GM18526 (cell line): Measurements from ENCODE around the gene CMSS1.

Experiments used
- POLR2A ChIP-seq: IDR thresholded peaks from 3 replicates; pipeline ENCODE4 v1.6.1; 2011; ENCODE audit not compliant: insufficient read length; ENCODE audit errors: extremely low read depth

CMSS1 gene

DNA sequence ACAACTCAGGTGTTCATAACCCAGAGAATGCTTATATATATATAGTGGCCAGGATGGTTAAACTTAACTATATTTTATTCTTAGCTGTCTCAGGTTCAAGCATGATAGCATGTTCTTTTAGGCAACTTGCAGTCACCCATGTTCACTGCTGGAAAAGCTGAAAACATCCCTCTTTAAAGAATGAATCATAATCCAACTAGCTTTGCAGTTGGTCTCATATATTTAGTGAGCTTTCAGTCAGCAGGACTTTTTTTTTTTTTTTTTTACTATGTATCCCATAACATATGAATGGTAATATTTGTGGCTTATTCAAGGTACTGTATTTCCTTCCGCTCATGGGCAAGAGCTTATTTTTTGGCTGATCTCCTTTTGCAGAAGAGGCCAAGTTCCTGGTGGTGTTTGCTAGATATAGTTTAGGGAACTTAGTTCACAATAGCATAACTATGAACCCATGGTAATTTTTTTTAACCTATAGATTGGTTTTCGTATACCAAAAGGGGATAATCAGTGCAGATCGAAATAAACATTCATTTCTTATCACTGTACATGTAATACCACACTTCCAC is 77.6 kb downstream of the CMSS1 start:
- TF ChIP-seq POLR2A = no peak

DNA sequence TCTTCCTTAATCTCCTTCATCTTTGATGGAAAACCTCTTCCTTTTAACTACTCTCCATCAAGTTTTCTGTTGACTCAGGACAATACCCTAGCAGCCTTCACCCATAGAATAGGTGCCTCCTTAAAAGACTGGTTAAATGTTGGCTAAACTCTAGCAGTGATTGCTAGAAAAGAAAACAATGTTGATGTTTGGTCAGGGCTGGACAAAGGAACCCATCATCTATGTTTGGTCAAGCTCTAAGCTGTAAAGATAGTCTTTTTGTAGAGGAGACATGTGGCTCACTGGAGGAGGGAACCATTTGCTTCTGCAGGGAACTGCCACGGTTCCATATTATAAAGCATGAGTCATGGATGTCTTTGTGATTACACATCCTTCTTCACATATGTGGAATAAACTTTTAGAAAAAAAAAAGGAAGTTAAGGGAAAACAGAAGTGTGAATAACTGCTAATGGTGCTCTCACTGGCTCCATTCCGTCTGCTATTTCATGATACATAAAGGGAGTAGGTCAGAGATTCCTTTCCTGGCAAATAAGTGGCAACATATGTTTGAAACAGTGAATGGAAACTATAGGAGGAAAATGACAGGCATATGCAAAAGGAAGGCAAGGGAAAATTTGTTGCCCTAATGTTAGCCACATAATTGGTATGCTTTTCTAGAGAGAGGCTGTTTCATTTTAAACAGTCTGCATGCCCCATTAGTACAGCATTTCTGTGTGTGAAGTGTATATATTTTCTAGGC is 78.2 kb downstream of the CMSS1 start:
- TF ChIP-seq POLR2A = no peak

DNA sequence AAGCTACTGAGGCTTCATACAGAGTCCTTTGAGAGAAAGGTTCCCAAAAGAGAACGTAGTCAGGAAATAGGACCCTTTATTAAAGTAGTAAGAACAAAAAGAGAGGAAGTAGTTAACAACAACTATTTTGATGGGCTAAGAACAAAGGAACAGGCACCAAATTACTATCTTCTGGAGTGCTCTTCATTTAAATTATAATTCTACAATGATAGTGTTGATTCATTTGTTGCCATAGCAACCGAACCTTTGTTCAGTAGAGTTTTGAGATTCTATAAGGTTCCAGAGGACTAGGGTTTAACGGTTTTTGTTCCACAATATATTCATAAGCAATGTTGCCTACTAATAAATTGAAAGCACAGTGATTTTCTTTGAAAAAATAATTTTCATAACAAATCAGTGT is 78.8 kb downstream of the CMSS1 start:
- TF ChIP-seq POLR2A = no peak

DNA sequence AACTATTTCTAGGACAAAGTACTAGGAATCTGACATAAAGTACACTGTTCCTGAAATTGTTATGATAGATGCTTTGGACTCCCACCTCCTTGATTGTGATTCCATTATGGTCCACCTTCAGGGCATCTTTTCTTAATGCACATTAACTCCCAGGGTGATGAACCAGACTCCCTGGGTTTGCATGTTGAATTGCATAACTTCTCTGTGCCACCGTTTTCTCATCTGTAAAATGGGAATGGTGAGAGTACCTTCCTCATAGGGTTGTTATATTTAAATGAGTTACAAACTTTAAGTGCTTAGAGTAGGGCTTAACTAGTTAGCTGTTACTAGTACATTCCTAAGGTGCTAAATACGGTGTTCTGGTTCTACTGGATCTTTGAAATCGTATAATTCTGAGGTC is 81.9 kb downstream of the CMSS1 start:
- no peak for TF ChIP-seq POLR2A

DNA sequence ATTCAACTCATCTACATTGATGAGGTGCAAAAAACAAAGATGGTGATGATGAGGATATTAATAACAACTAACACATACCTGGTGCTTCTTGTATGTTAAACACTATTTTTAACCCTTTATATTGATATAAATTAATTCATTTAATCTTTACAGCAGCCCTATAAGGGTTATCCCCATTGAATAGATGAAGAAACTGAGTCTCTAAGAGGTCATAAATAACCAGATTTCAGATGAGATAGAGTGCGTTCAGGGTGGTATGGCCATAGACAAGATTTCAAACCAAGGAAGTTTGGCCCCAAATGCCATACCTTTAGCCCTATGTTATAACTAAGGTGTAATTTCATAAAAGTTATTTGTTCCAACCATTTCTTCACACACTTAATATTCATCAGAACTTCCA is 82.6 kb downstream of the CMSS1 start:
- no peak for TF ChIP-seq POLR2A

DNA sequence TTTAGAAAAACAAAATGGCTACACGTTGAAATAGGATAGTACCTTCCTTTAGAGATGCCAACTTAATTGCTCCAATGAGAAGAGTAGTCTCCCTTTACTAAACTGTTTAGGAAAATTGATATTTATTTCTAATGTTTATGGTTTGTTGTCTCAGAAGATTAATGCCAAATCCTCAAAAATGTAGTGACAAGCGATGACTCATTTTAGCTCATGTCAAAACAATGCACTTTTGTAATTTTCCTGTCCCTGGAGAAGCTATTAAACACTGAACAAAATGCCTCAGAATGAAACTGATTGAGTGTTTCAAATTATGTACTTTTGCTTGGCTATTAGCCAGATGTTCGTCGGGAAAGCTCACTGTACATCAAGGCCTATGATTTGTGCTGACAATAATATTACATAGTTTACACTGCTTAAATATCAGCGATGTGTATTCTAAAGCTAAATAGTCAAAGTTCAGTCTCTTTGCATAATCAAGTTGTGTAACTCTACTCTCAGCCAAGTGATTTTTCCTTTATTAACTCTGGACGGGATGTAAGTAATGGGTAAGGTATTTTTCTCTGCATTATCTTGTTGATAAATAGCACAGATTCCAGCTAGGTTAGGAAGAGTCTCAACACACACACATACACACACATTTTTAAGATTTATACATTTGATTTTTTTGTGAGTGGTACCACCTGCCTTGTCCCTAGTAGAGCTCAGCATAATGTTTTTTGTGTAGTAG is 83.7 kb downstream of the CMSS1 start:
- TF ChIP-seq POLR2A = no peak

DNA sequence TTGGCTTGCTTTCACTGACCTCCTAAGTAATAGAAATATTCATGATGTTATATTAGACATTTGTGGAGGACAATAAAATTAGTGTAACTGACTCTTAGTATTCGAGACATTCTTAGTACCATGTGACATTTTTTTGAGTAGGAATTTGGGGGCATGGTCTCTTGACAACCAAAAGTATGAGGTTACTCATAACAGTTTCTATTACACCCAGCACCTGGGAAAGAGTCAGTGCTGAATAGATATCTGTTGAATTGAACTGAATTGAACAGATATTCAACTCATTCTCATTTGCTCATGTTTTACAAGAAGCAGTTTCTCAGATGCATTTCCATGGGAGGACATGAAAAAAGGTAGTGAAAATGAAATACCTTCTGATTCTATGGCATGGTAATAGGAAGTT is 84.4 kb downstream of the CMSS1 start:
- TF ChIP-seq POLR2A = no peak

DNA sequence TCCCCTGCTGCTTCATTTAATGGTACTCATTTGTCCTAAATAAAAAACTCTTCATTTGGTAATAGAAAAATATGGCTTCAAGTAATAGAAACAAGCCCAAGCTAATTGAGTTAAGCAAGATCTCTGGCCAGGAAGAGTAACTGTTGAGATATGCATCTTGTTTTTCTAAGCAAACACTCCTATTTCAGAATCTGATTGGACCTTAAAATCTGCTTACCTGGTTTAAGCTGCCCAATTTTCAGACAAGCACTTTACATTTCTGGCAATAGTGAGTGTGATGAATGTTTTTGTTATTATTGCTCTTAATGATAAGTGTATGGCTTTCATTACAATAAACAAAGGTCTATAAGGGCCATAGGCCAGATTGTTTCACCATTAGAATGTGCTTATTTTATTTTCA is 86.2 kb downstream of the CMSS1 start:
- TF ChIP-seq POLR2A = no peak

DNA sequence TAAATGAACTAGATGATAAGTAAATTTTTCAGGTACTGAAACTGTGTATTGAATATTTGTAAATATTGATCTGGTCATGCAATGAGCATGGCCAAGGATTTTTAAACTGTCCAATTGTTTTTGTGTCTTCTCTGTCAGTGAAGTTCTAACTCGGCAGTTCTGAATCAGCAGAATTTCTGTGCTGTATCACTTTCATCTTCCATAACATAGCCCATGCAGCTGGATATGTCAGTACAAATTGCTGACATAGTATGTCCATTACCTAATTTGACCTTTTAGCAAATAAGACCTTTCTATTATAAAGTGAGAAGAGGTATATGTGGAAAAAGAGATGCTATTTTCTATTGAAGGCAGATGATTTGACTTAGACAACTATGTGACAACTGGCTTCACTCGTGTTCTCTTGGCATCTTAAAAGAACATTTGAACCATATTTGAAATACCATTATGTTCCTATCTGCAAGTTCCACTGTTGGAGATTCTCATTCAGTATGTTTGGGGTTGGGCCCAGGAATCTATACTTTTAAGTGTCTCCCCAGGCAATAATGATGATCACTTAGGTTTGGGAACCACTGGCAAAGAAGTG is 90.4 kb downstream of the CMSS1 start:
- TF ChIP-seq POLR2A = no peak

DNA sequence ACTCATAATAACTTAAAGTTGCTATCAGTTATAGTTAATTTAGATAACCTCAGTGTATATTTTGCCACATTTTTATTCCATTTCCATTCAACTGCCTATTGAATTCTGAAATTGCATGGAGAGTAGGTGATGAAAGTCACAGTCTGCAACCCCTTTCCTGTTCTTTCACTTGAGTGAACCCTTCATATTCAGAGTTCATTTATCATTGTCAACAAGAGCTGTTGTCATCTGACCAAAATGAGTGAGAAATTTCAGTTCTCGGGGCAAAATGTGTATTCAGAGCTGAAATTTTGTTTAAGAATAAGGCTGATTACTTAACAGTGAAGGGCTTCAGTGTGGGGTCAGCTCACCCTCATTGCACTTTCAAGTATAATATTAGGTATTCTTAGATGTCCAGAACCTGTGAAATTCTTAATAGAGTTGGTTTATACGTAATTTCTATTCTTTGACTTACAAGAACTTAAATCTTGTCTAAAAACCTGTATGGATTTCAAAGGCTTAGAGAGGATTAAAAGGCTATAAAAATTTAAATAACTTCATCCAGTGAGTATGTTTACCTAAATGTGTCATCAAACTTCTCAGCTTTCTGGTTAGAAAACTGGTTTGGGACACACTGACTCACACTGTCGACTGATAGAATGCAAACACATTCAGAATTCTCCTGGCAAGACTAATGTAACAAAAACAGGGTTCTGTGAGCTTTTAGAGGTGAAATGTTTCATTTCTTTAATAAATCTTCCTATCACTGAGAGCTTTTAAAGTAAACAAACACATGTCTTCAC is 92.2 kb downstream of the CMSS1 start:
- TF ChIP-seq POLR2A = no peak

DNA sequence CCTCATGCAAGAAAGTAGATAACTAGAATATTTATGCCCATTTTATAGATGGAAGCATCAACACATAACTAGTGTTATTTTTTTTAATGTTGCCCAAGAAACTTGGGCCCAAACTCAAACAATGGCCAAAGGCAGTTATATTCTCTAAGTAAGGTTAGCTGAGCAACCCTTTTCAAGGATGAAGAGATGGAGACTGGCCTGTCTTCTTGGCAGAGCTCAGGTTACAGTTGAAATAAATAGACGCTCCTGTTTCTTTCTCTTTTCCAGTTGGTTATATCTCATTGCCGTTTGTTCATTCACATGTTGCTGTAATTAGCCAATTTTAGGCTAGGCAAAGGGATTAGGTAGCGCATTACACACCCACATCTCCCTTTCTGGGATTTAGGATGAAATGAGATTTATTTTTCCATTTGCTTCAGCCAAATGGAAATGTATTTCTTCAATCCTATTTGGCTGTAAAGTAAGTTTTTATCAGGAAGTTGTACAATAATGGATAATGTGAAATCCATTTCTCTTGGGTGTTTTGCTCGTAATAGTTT is 93.2 kb downstream of the CMSS1 start:
- no peak for TF ChIP-seq POLR2A

DNA sequence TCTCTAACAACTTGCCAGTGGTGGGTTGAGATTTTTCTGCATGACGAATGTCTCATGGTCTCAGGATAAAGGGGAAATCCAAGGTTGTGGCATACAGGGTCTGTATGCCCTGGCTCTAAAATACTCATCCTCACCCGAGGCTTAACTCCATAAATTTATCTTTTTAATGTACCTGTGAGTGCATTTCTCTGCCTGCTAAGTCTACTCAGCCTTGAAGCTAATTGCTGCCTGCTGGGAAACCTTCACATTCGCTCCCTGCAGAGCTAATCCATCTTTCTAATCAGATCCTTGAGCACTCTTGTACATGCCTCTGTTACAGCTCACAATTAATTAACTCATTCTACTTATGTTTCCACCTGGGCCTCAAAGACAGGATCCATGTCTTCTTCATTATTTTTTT is 93.8 kb downstream of the CMSS1 start:
- no peak for TF ChIP-seq POLR2A

DNA sequence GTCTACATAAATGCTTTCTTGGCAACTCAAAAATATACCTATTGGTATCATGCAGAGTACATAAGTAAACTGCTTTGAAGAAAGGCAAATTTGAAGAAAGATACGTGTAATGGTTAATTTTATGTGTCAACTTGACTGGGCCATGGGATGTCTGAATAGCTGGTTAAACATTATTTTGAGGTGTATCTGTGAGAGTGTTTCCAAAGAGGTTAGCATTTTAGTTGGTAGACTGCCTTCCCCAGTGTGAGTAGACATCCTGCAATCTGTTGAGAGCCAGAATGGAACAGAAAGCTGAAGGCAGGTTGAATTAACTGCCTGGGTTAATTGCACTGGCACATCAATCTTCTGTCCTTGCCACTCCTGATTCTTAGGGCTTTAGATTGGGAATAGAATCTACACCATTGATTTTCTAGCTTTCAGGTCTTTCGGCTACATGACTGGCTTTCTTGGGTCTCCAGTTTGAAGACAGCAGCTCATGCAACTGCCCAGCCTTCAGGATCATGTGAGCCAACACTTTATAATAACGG is 98.3 kb downstream of the CMSS1 start:
- no peak for TF ChIP-seq POLR2A

DNA sequence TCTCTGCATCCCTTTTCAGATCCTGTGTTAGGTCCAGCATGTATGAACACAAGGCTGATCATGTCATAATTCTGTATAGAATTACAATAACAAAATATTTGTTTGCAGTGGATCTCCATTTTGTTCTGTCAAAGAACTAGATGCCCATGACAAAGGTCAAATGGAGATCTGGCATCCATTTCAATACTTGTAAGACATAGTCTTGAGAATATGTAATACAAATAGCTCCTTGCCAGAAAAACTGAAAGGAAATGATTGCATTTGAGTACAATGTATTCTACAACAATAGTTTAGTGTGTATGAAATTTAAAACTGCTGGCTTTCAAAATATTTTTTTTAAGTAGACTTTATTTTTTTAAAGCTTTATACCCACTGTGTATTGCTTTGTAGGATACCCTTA is 101.1 kb downstream of the CMSS1 start:
- TF ChIP-seq POLR2A = no peak

DNA sequence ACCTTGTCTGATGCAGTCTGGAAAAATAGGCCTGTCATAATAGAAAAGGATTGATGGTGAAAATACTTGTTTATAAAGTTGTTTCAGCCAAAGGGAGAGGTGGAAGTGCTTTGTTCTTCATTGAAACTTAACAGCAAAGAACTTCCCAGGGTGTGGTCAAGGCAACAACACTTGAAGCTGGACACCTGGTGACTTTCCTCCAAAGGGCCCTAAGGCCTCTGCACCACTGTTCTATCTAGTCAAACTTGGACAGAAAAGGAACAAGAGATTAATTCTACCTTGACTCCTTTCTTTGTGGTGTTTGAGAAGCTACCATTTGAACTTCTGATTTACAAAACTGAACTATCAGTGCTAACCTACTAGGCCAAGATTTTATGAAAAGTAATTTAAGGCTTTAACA is 102.0 kb downstream of the CMSS1 start:
- TF ChIP-seq POLR2A = no peak
